HepG2 (cell line): Measurements from ENCODE around the gene JAKMIP2. TPM values are rescaled to one million over a fixed set of nuclear protein-coding genes. Genes with fewer than 3 reads are reported as not detected.

Experiments used
- ATAC-seq: fragments of 200-7000 bp; cut with Tn5 transposase; 3 replicates; pipeline ENCODE4 v1.9.1; 2020; ENCODE audit warnings: mild to moderate bottlenecking, moderate library complexity
- BruUV-seq: library from RNA; stranded (reverse); fragments of 400-500 nt; replicated peaks from 2 replicates; lab custom pipeline; 2021; lab: Mats Ljungman, UMichigan
- CTCF ChIA-PET: fragments of 300-600 bp; formaldehyde crosslinking; extraction: SDS; loops from one replicate; lab custom pipeline; 2021; ENCODE audit warnings: low total read pairs, inconsistent platforms, low intra/inter-chr PET ratio; lab: Yijun Ruan, JAX
- POLR2A ChIA-PET: fragments of 350-600 bp; sonication (Branson Sonifier 250); formaldehyde crosslinking; loops from one replicate; lab custom pipeline; 2020; ENCODE audit warnings: antibody characterized with exemption, inconsistent platforms; lab: Yijun Ruan, JAX
- DNase-seq: peaks from one replicate; pipeline ENCODE4 v3.0.0-alpha.2; 2015; ENCODE audit warnings: low spot score
- FAIRE-seq: peaks from 3 replicates; lab custom pipeline; 2011; peaks lifted over from hg19 to GRCh38; lab: Jason Lieb, UNC
- H2AFZ ChIP-seq: one replicate; pipeline ENCODE4 v1.6.1; 2011; ENCODE audit warnings: low read length, inconsistent platforms
- H3K27ac ChIP-seq: fragments of 300-600 bp; 3 replicates; pipeline ENCODE4 v1.8.0; 2011; ENCODE audit warnings: mixed run types, mild to moderate bottlenecking, mixed read lengths, low read length, inconsistent platforms; ENCODE audit not compliant: insufficient read depth; ENCODE audit errors: extremely low read length
- H3K27me3 ChIP-seq, 2 experiments: fragments of 200-600 bp in 1 of 2; 2 replicates in 1 of 2; 3 replicates in 1 of 2; pipeline versions ENCODE4 v1.6.0 to v1.8.0; 2011; ENCODE audit warnings: low read length in 2 of 2, mild to moderate bottlenecking in 2 of 2, moderate library complexity in 2 of 2, inconsistent platforms in 1 of 2; ENCODE audit not compliant: insufficient read depth in 2 of 2, control insufficient read depth in 1 of 2
- H3K36me3 ChIP-seq, 2 experiments: fragments of 200-600 bp in 1 of 2; replicated peaks in 1 of 2; 2 replicates in 1 of 2; 3 replicates in 1 of 2; pipeline versions ENCODE4 v1.5.1 to v1.8.0; 2011; ENCODE audit warnings: low read length in 2 of 2, inconsistent platforms in 1 of 2; ENCODE audit not compliant: insufficient read depth in 2 of 2, control insufficient read depth in 1 of 2
- H3K4me1 ChIP-seq: 2 replicates; pipeline ENCODE4 v1.5.1; 2012; ENCODE audit warnings: low read length, inconsistent platforms; ENCODE audit not compliant: insufficient read depth
- H3K4me2 ChIP-seq: 2 replicates; pipeline ENCODE4 v1.6.0; 2011; ENCODE audit warnings: low read depth, low read length, inconsistent platforms
- H3K4me3 ChIP-seq, 3 experiments: fragments of 200-600 bp in 1 of 3; sonication (generic), shearing (Covaris generic) in 1 of 3; replicated peaks in 1 of 3; 2 replicates each; pipeline ENCODE4 v1.5.1; 2011 to 2016; ENCODE audit warnings: low read length in 3 of 3, inconsistent platforms in 2 of 3, low read depth in 2 of 3, mild to moderate bottlenecking in 2 of 3, control low read depth in 1 of 3, mixed read lengths in 1 of 3; ENCODE audit not compliant: insufficient read depth in 1 of 3
- H3K79me2 ChIP-seq: one replicate; pipeline ENCODE4 v1.6.1; 2011; ENCODE audit warnings: low read length, inconsistent platforms; ENCODE audit not compliant: insufficient read depth
- H3K9ac ChIP-seq: 2 replicates; pipeline ENCODE4 v1.6.0; 2011; ENCODE audit warnings: mild to moderate bottlenecking, low read depth, low read length, inconsistent platforms; ENCODE audit not compliant: insufficient read depth
- H3K9me3 ChIP-seq: 2 replicates; pipeline ENCODE4 v1.5.1; 2012; ENCODE audit warnings: mild to moderate bottlenecking, low read length
- H4K20me1 ChIP-seq: 2 replicates; pipeline ENCODE4 v1.6.0; 2011; ENCODE audit warnings: inconsistent platforms, mild to moderate bottlenecking, low read length, moderate library complexity; ENCODE audit not compliant: insufficient read depth
- AHR ChIP-seq: IDR thresholded peaks from 2 replicates; pipeline ENCODE4 v1.6.1; 2018; ENCODE audit warnings: missing genetic modification reagents, missing compliant biosample characterization
- ARNTL ChIP-seq: sonication (generic); formaldehyde crosslinking; IDR thresholded peaks from 2 replicates; pipeline ENCODE4 v1.4.0; 2020; ENCODE audit warnings: mild to moderate bottlenecking, missing genetic modification reagents
- CERS6 ChIP-seq: sonication (generic); formaldehyde crosslinking; IDR thresholded peaks from 2 replicates; pipeline ENCODE4 v1.5.0; 2020; ENCODE audit warnings: missing genetic modification reagents
- MXD1 ChIP-seq: sonication (generic); formaldehyde crosslinking; IDR thresholded peaks from 2 replicates; pipeline ENCODE4 v1.4.0; 2020; ENCODE audit warnings: mild to moderate bottlenecking, missing genetic modification reagents
- NR2F2 ChIP-seq: IDR thresholded peaks from 2 replicates; pipeline ENCODE4 v1.6.1; 2012; ENCODE audit warnings: low read depth, inconsistent platforms, borderline replicate concordance
- ZBTB40 ChIP-seq, 2 experiments: fragments of 450-650 bp in 1 of 2; sonication (generic) in 1 of 2; formaldehyde crosslinking in 1 of 2; IDR thresholded peaks; 2 replicates each; pipeline versions ENCODE4 v1.6.1 to v1.8.0; 2016 to 2022; ENCODE audit warnings: antibody characterized with exemption in 1 of 2, mild to moderate bottlenecking in 1 of 2, missing genetic modification reagents in 1 of 2
- ZFP82 ChIP-seq: sonication (generic); formaldehyde crosslinking; IDR thresholded peaks from 2 replicates; pipeline ENCODE4 v1.5.1; 2020; ENCODE audit warnings: mild to moderate bottlenecking, missing genetic modification reagents, borderline replicate concordance
- ZNF510 ChIP-seq: sonication (generic); formaldehyde crosslinking; IDR thresholded peaks from 2 replicates; pipeline ENCODE4 v1.4.0; 2020; ENCODE audit warnings: low read depth, mild to moderate bottlenecking, missing genetic modification reagents
- ZNF558 ChIP-seq: sonication (generic); formaldehyde crosslinking; IDR thresholded peaks from 2 replicates; pipeline ENCODE4 v1.9.0; 2022; ENCODE audit warnings: mild to moderate bottlenecking, missing genetic modification reagents, borderline replicate concordance
- in situ Hi-C: cut with HindIII; loops from 2 replicates; pipeline ENCODE4 v1.10.0; 2017; ENCODE audit warnings: low pct_unique_long_range_greater_than_20kb; ENCODE audit not compliant: extremely low pct_ligation_motif_present
- intact Hi-C: fragments of 100-400 bp; cut with micrococcal nuclease; formaldehyde crosslinking; loops from one replicate; pipeline ENCODE4 v1.10.0; 2022; ENCODE audit not compliant: unreplicated experiment
- polyA plus RNA-seq, 8 experiments: library from polyadenylated mRNA; depleted of rRNA in 3 of 8; stranded (reverse) in 7 of 8; unstranded in 1 of 8; fragments of >200 nt; fragmentation: Illumina TruSeq in 4 of 8; extraction: Trizol in 4 of 8; gene quantifications; 2 replicates each; pipeline versions ENCODE4 v1.2.1 to v1.2.3, GENCODE V29; 2011 to 2016; ENCODE audit warnings: low read depth in 4 of 8, missing spikeins in 1 of 8, mixed read lengths in 1 of 8; ENCODE audit not compliant: insufficient read depth in 1 of 8
- total RNA-seq, 5 experiments: library from RNA; depleted of rRNA; stranded (reverse); fragments of >200 nt; fragmentation: Illumina TruSeq; extraction: Trizol; gene quantifications; 2 replicates each; pipeline ENCODE4 v1.2.3, GENCODE V29; 2016; ENCODE audit warnings: low read depth in 1 of 5
- TF ChIP-seq, protein P1 (sequence below): IDR thresholded peaks from 2 replicates; pipeline ENCODE4 v1.6.1; 2016; ENCODE audit warnings: missing compliant biosample characterization, missing genetic modification reagents, borderline replicate concordance

The JAKMIP2 gene
- total and polyA plus RNA-seq, 2 of the 13 experiments (the other 11 are each of a cell fraction or from before 2014, with no cell fraction given), result 0.04 to 2.1 TPM

DNA sequence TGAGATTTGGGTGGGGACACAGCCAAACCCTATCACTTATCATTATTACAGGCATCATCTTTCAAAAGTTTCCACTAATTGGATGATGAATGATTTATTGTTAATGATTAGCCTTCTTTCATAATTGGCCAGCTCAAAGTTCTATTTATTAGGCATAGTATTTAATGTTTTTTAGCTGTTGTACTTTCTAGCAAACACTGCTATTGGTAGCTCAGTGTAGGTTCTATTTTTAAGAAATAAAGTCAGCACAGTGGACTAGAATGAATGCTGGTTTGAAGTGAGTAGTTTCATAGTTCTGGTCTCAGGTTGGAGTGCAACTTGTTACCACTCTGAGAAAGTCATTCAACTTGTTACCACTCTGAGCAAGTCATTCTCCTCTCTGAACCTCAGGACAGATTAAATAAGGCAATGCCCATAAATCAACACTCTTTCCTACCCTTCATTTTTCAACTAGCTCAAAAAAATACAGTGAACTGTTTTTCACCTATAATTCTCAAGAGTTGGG, 46.9 kb downstream of the JAKMIP2 start:
- CTCF ChIA-PET, result no interaction called here

More for the DNA sequence above, 46.9 kb downstream of the JAKMIP2 start:
- no peak overlapping the region for H2AFZ ChIP-seq
- in situ Hi-C loops, result no loop called here
- TF ChIP-seq, protein P1, sequence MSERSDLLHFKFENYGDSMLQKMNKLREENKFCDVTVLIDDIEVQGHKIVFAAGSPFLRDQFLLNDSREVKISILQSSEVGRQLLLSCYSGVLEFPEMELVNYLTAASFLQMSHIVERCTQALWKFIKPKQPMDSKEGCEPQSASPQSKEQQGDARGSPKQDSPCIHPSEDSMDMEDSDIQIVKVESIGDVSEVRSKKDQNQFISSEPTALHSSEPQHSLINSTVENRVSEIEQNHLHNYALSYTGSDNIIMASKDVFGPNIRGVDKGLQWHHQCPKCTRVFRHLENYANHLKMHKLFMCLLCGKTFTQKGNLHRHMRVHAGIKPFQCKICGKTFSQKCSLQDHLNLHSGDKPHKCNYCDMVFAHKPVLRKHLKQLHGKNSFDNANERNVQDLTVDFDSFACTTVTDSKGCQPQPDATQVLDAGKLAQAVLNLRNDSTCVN, result no peak
- TF ChIP-seq AHR (no peak), ZFP82 (no peak), ARNTL (no peak), ZNF558 (CRISPR knock-in tag) (no peak), ZNF510 (CRISPR knock-in tag) (no peak), MXD1 (CRISPR knock-in tag) (no peak), ZBTB40 (IDR thresholded peaks at IDR 0.05) (no peak), ZBTB40 (CRISPR knock-in tag; IDR thresholded peaks at IDR 0.05) (no peak), NR2F2 (no peak), CERS6 (CRISPR knock-in tag) (no peak)
- no peak overlapping the region for H3K27ac ChIP-seq
- H3K79me2 ChIP-seq, result no peaks in the 10 kb centered on the region
- no peaks in the 10 kb centered on the region for H3K36me3 ChIP-seq
- no peaks in the 10 kb centered on the region for H3K4me1 ChIP-seq
- H3K27me3 ChIP-seq, result no peaks in the 10 kb centered on the region; a peak in 1 of 5 replicates
- no peak overlapping the region for H3K9ac ChIP-seq
- no peak overlapping the region for H3K4me2 ChIP-seq
- H3K4me3 ChIP-seq, result no peak overlapping the region
- FAIRE-seq, result no peak
- POLR2A ChIA-PET, result no interaction called here
- no peaks in the 10 kb centered on the region for H3K9me3 ChIP-seq
- BruUV-seq, result no TSS peak
- no peak for DNase-seq
- no peak for ATAC-seq
- intact Hi-C loops, result no loop called here
- no peaks in the 10 kb centered on the region for H4K20me1 ChIP-seq
